ENCODE data around the gene DNAL1. TPM values are rescaled to one million over a fixed set of nuclear protein-coding genes. Genes with fewer than 3 reads are reported as not detected.

DNAL1 gene
- total RNA-seq, 1 donor from 2014 or later, result 14.7 TPM

- Histone ChIP-seq H3K27me3 (ENCODE audit: low read depth) (no peaks in the 10 kb centered on the region), H3K36me3 (peaks cover 8% of the 10 kb centered on the region), H3K27ac (no peak overlapping the region), H3K4me3 (no peak overlapping the region), H3K9me3 (no peaks in the 10 kb centered on the region), H3K4me1 (no peaks in the 10 kb centered on the region)
- TF ChIP-seq CTCF (IDR thresholded peaks at IDR 0.05), result no peak
- no peak for ATAC-seq
- intact Hi-C loops (cut with DNase I), result no loop called here
- no peak for DNase-seq
Observed at GRCh38 chr14:73667854-73668253, 23.1 kb downstream of the DNAL1 start.

DNA sequence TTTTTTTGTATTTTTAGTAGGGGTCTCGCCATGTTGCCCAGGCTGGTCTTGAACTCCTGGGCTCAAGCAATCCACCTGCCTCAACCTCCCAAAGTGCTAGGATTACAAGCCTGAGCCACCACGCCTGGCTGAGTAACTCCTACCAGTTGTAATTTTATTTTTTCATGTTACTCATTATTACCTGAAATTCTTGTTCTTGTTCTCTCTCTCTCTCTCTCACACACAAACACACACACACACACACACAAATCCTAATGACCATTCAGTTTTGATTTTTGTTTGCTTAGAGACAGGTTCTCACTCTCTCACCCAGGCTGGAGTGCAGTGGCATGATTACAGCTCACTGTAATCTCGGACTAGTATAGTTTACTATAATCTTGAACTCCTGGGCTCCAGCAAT lies 30.2 kb downstream of the DNAL1 start:
- H3K36me3 ChIP-seq, result peaks cover 16% of the 10 kb centered on the region
- intact Hi-C loops (cut with DNase I), result no loop called here
- no peaks in the 10 kb centered on the region for H3K9me3 ChIP-seq
- H3K27me3 ChIP-seq (ENCODE audit: low read depth), result no peaks in the 10 kb centered on the region
- DNase-seq (no peak), ATAC-seq (no peak)
- H3K27ac ChIP-seq, result no peak overlapping the region
- no peak for TF ChIP-seq CTCF (IDR thresholded peaks at IDR 0.05)
- H3K4me3 ChIP-seq, result no peak overlapping the region
- H3K4me1 ChIP-seq, result no peaks in the 10 kb centered on the region

DNA sequence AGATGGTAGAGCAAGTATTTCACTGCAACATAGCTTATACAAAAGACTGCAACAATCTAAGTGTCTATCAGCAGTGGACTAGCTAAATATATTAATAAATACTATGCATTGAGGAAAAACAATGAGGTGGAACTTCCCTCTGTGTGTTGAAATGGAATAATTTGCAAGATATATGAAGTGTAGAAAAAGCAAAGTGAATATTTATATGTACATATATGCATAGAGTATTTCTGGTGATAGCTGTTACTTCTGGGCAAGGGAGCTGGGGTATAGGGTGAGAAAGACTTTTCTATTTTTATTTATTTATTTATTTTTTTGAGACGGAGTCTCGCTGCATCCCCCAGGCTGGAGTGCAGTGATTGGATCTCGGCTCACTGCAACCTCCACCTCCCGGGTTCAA lies 33.9 kb downstream of the DNAL1 start:
- H3K27me3 ChIP-seq (ENCODE audit: low read depth), result no peaks in the 10 kb centered on the region
- no peak for TF ChIP-seq CTCF (IDR thresholded peaks at IDR 0.05)
- no peaks in the 10 kb centered on the region for H3K9me3 ChIP-seq
- DNase-seq (no peak), ATAC-seq (no peak)
- no peaks in the 10 kb centered on the region for H3K4me1 ChIP-seq
- no peak overlapping the region for H3K4me3 ChIP-seq
- H3K36me3 ChIP-seq, result no peaks in the 10 kb centered on the region
- no peak overlapping the region for H3K27ac ChIP-seq
- intact Hi-C loops (cut with DNase I), result no loop called here

DNA sequence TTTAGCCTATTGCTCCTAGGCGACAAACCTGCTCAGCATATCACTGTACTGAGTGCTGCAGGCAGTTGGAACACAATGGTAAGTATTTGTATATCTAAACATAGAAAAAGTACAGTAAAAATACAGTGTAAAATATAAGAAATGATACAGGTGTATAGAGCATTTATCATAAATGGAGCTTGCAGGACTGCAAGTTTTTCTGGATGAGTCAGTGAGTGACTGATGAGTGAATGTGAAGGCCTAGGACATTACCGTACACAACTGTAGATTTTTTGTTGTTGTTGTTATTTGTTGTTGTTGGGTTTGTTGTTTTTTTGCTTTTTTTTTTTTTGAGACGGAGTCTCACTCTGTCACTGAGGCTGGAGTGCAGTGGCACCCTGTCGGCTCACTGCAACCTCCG lies 36.0 kb downstream of the DNAL1 start:
- no peaks in the 10 kb centered on the region for H3K9me3 ChIP-seq
- no peaks in the 10 kb centered on the region for H3K36me3 ChIP-seq
- H3K4me1 ChIP-seq, result no peaks in the 10 kb centered on the region
- no peak overlapping the region for H3K4me3 ChIP-seq
- no peak for TF ChIP-seq CTCF (IDR thresholded peaks at IDR 0.05)
- H3K27me3 ChIP-seq (ENCODE audit: low read depth), result no peaks in the 10 kb centered on the region
- no peak for ATAC-seq
- intact Hi-C loops (cut with DNase I), result no loop called here
- no peak overlapping the region for H3K27ac ChIP-seq
- DNase-seq, result no peak

DNA sequence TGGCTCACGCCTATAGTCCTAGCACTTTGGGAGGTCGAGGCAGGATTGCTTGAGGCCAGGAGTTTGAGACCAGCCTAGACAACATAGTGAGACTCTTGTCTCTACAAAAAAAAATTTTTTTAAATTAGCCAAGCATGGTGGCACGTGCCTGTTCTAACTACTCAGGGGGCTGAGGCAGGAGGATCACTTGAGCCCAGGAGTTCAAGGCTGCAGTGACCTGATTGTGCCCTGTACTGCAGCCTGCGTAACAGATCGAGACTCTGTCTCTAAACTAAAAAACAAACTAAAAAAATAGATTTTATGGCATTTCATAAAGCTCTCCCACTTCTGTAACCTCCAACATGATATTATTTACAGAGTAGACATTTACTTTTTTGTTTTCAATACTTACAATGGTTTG lies 39.8 kb downstream of the DNAL1 start:
- intact Hi-C loops (cut with DNase I), result no loop called here
- no peak overlapping the region for H3K27ac ChIP-seq
- no peak for ATAC-seq

More for the DNA sequence above, 39.8 kb downstream of the DNAL1 start:
- Histone ChIP-seq H3K4me3 (no peak overlapping the region), H3K9me3 (no peaks in the 10 kb centered on the region), H3K36me3 (peaks cover 17% of the 10 kb centered on the region), H3K4me1 (no peaks in the 10 kb centered on the region), H3K27me3 (ENCODE audit: low read depth) (no peaks in the 10 kb centered on the region)
- TF ChIP-seq CTCF (IDR thresholded peaks at IDR 0.05), result no peak
- DNase-seq, result no peak

Data from lower lobe of right lung (tissue), 2 donors.